Activated CD4-positive, alpha-beta memory T cell treated with anti-CD3 and anti-CD28 coated beads, Interleukin-2, amount 10 ng/mL, durations not matched to agents 7 days and 5 days (primary cell): ENCODE measurements around the gene ARMH2. TPM values are rescaled to one million over a fixed set of nuclear protein-coding genes. Genes with fewer than 3 reads are reported as not detected.
"Not testable (repeated sequence)": the region's sequence is repeated elsewhere in the genome, so short reads cannot be mapped to it uniquely, and the experiment has no call there.

Experiments used
- CTCF ChIA-PET: fragments of 350-600 bp; sonication (Branson Sonifier 250); formaldehyde crosslinking; loops from one replicate; lab custom pipeline; 2021; ENCODE audit warnings: antibody characterized with exemption, inconsistent platforms; lab: Charles Lee
- POLR2A ChIA-PET: fragments of 350-600 bp; sonication (Branson Sonifier 250); formaldehyde crosslinking; loops from one replicate; lab custom pipeline; 2021; ENCODE audit warnings: antibody characterized with exemption; lab: Charles Lee
- DNase-seq: peaks from one replicate; pipeline ENCODE4 v3.0.0-alpha.2; 2020
- H3K27ac Mint-ChIP-seq: one replicate; pipeline ENCODE4 v1.8.0; 2021; ENCODE audit warnings: mild to moderate bottlenecking, mixed read lengths
- H3K27me3 Mint-ChIP-seq: one replicate; pipeline ENCODE4 v1.8.0; 2021; ENCODE audit warnings: mixed read lengths
- H3K36me3 Mint-ChIP-seq: one replicate; pipeline ENCODE4 v1.8.0; 2021; ENCODE audit warnings: low read depth, mixed read lengths
- H3K4me1 Mint-ChIP-seq: one replicate; pipeline ENCODE4 v1.8.0; 2021; ENCODE audit warnings: mixed read lengths
- H3K4me3 Mint-ChIP-seq: one replicate; pipeline ENCODE4 v1.8.0; 2021; ENCODE audit warnings: mild to moderate bottlenecking, mixed read lengths
- H3K9me3 Mint-ChIP-seq: one replicate; pipeline ENCODE4 v1.8.0; 2021; ENCODE audit warnings: mixed read lengths
- total RNA-seq, 2 experiments: library from RNA; stranded (reverse); gene quantifications; one replicate each; pipeline ENCODE4 v1.2.3, GENCODE V29; 2021

The ARMH2 gene
- total RNA-seq, 2 experiments from 2014 or later, result 1.2 to 1.5 TPM

- H3K36me3 Mint-ChIP-seq, result no peaks in the 10 kb centered on the region
- H3K4me3 Mint-ChIP-seq, result no peak overlapping the region
- H3K27ac Mint-ChIP-seq, result no peak overlapping the region
- no peaks in the 10 kb centered on the region for H3K27me3 Mint-ChIP-seq
- H3K9me3 Mint-ChIP-seq, result peaks cover 6% of the 10 kb centered on the region
- DNase-seq, result no peak
- ChIA-PET POLR2A (interaction anchor here (0.6 to 1.8 kb wide), 2 partner anchors 10 to 36 kb away, joined by 3 read pairs; no protein-coding TSS in a partner anchor), CTCF (no interaction called here)
- H3K4me1 Mint-ChIP-seq, result peaks cover 5% of the 10 kb centered on the region
These were observed 41.1 kb downstream of the ARMH2 start for GRCh38 chr6:24757611-24758010.

GRCh38 chr6:24755279-24755678 is 43.4 kb downstream of the ARMH2 start:
- Mint-ChIP-seq H3K36me3 (no peaks in the 10 kb centered on the region), H3K27ac (no peak overlapping the region), H3K4me1 (no peaks in the 10 kb centered on the region), H3K4me3 (no peak overlapping the region), H3K27me3 (peaks cover 6% of the 10 kb centered on the region), H3K9me3 (peaks cover 9% of the 10 kb centered on the region)
- no peak for DNase-seq
- CTCF ChIA-PET, result no interaction called here
- POLR2A ChIA-PET, result interaction anchor here (0.8 kb wide), 1 partner anchor 33 kb away, joined by 3 read pairs; no protein-coding TSS in a partner anchor

DNA sequence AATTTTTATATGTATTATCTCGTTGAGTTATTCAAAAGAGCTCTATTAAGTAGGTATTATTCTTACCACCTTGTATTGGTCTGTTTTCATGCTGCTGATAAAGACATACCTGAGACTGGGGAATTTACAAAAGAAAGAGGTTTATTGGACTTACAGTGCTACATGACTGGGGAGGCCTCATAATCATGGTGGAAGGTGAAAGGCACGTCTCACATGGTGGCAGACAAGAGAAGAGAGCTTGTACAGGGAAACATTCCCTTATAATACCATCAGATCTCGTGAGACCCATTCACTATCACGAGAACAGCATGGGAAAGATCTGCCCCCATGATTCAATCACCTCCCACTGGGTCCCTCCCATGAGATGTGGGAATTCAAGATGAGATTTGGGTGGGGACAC is 44.3 kb downstream of the ARMH2 start:
- H3K4me1 Mint-ChIP-seq, H3K36me3 Mint-ChIP-seq, H3K4me3 Mint-ChIP-seq, H3K9me3 Mint-ChIP-seq, DNase-seq, POLR2A ChIA-PET, H3K27me3 Mint-ChIP-seq, H3K27ac Mint-ChIP-seq, CTCF ChIA-PET: not testable (repeated sequence)

GRCh38 chr6:24753545-24753944 is 45.2 kb downstream of the ARMH2 start:
- H3K27ac Mint-ChIP-seq, result no peak overlapping the region
- ChIA-PET POLR2A (no interaction called here), CTCF (no interaction called here)
- H3K9me3 Mint-ChIP-seq, result peaks cover 9% of the 10 kb centered on the region
- H3K27me3 Mint-ChIP-seq, result peaks cover 15% of the 10 kb centered on the region
- no peaks in the 10 kb centered on the region for H3K4me1 Mint-ChIP-seq
- no peaks in the 10 kb centered on the region for H3K36me3 Mint-ChIP-seq
- H3K4me3 Mint-ChIP-seq, result no peak overlapping the region
- no peak for DNase-seq

DNA sequence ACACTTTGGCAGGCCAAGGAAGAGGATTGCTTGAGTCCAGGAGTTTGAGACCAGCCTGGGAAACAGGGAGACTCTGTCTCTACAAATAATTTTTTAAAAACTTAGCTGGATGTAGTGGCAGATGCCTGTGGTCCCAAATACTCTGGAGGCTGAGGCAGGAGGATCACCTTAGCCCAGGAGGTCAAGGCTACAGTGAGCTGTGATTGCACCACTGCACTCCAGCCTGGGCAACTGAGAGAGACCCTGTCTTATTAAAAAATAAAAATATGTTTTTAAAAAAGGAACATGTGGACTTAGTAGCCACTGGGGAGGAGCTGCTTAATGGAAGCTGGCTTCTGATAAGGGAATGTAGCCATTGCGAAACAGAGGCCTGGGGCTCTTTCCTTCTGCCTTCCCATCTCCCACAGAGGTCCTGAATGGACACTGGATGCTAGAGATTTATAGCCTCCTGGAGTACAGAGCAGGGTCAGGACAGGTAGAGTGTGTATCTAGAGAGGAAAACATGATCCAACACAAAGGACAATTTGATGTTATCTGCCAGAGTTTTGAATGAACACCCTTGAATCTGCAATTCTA is 45.7 kb downstream of the ARMH2 start:
- CTCF ChIA-PET, result no interaction called here

GRCh38 chr6:24752503-24752902 is 46.2 kb downstream of the ARMH2 start:
- POLR2A ChIA-PET, result no interaction called here
- no peaks in the 10 kb centered on the region for H3K36me3 Mint-ChIP-seq
- CTCF ChIA-PET, result no interaction called here
- H3K27ac Mint-ChIP-seq, result no peak overlapping the region
- peaks cover 9% of the 10 kb centered on the region for H3K9me3 Mint-ChIP-seq
- no peak for DNase-seq
- no peak overlapping the region for H3K4me3 Mint-ChIP-seq
- H3K4me1 Mint-ChIP-seq, result no peaks in the 10 kb centered on the region
- H3K27me3 Mint-ChIP-seq, result peaks cover 15% of the 10 kb centered on the region

More for the DNA sequence above, 45.7 kb downstream of the ARMH2 start:
- H3K27me3 Mint-ChIP-seq, result peaks cover 15% of the 10 kb centered on the region
- no peak overlapping the region for H3K4me3 Mint-ChIP-seq
- no peak overlapping the region for H3K27ac Mint-ChIP-seq
- H3K9me3 Mint-ChIP-seq, result peaks cover 9% of the 10 kb centered on the region
- POLR2A ChIA-PET, result no interaction called here
- H3K4me1 Mint-ChIP-seq, result no peaks in the 10 kb centered on the region
- DNase-seq, result no peak
- H3K36me3 Mint-ChIP-seq, result no peaks in the 10 kb centered on the region

DNA sequence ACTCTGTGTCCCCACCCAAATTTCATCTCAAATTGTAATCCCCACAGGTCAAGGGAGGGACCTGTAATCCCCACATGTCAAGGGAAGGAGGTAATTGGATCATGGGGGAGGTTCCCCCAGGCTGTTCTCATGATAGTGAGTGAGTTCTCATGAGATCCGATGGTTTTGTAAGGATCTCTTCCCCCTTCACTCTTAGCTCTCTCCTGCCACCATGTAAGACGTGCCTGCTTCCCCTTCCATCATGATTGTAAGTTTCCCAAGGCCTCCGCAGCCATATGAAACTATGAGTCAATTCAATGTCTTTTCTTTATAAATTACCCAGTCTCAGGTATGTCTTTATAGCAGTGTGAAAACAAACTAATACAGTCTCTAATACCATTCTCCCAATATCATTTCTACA is 47.8 kb downstream of the ARMH2 start:
- H3K27me3 Mint-ChIP-seq, result peaks cover 15% of the 10 kb centered on the region
- POLR2A ChIA-PET, DNase-seq, H3K9me3 Mint-ChIP-seq, H3K27ac Mint-ChIP-seq, CTCF ChIA-PET, H3K4me3 Mint-ChIP-seq, H3K4me1 Mint-ChIP-seq, H3K36me3 Mint-ChIP-seq: not testable (repeated sequence)

GRCh38 chr6:24749297-24749696 is 49.4 kb downstream of the ARMH2 start:
- ChIA-PET CTCF (interaction anchor here (0.7 kb wide), 1 partner anchor 241 kb away, joined by 3 read pairs; no protein-coding TSS in a partner anchor), POLR2A (no interaction called here)
- no peak for DNase-seq
- peaks cover 15% of the 10 kb centered on the region for H3K27me3 Mint-ChIP-seq
- H3K36me3 Mint-ChIP-seq, result no peaks in the 10 kb centered on the region
- H3K4me1 Mint-ChIP-seq, result no peaks in the 10 kb centered on the region
- no peak overlapping the region for H3K4me3 Mint-ChIP-seq
- peaks cover 5% of the 10 kb centered on the region for H3K9me3 Mint-ChIP-seq
- H3K27ac Mint-ChIP-seq, result no peak overlapping the region

Other genes starting within 250 kb of the ARMH2 start
- gene KIAA0319, start 152.7 kb downstream of the ARMH2 start, total RNA-seq, result under 1 TPM in 1 of 2 experiments, not detected in 1; 0.10 TPM
- gene TDP2, start 132.0 kb downstream of the ARMH2 start, total RNA-seq, result 10 to 100 TPM; 43.8 to 45.4 TPM
- gene ACOT13, start 131.8 kb downstream of the ARMH2 start, total RNA-seq, result 10 to 100 TPM; 19.9 to 21.1 TPM
- gene C6orf62, start 79.8 kb downstream of the ARMH2 start, total RNA-seq, result 100 to 1,000 TPM; 155 to 156 TPM
- gene GMNN, start 24.0 kb downstream of the ARMH2 start, total RNA-seq, result 10 to 100 TPM; 67.6 to 69.0 TPM
- gene RIPOR2, start 137.0 kb upstream of the ARMH2 start, total RNA-seq, result 100 to 1,000 TPM; 234 to 240 TPM